Cardiac muscle cell (in vitro differentiated cells and primary cell): ENCODE data around the gene NLRP4. TPM values are rescaled to one million over a fixed set of nuclear protein-coding genes. Genes with fewer than 3 reads are reported as not detected.

ENCODE experiments used
- DNase-seq, 2 donors: peaks; one replicate each; pipeline versions ENCODE4 v3.0.0 to v3.0.0-alpha.2; 2010 to 2017; ENCODE audit warnings: low read depth in 1 of 2, low spot score in 1 of 2
- H3K27ac ChIP-seq: fragments of 200-600 bp; sonication (generic); 2 replicates; pipeline ENCODE4 v1.5.1; 2016
- H3K27me3 ChIP-seq: fragments of 200-600 bp; sonication (generic); 2 replicates; pipeline ENCODE4 v1.6.0; 2016; ENCODE audit warnings: control low read depth
- H3K36me3 ChIP-seq: fragments of 200-600 bp; sonication (generic); 2 replicates; pipeline ENCODE4 v1.5.1; 2016; ENCODE audit warnings: control low read depth
- H3K4me1 ChIP-seq: fragments of 200-600 bp; sonication (generic); 2 replicates; pipeline ENCODE4 v1.8.1; 2017; ENCODE audit warnings: low read depth, mild to moderate bottlenecking, mixed run types
- H3K4me3 ChIP-seq: fragments of 200-600 bp; sonication (generic); 2 replicates; pipeline ENCODE4 v1.5.1; 2016; ENCODE audit warnings: mild to moderate bottlenecking
- H3K9me3 ChIP-seq: fragments of 200-600 bp; sonication (generic); 2 replicates; pipeline ENCODE4 v1.5.1; 2017; ENCODE audit warnings: low read depth, mild to moderate bottlenecking, control low read depth
- CTCF ChIP-seq: IDR thresholded peaks from 2 replicates; pipeline ENCODE4 v1.5.1; 2012; ENCODE audit warnings: low read depth, mild to moderate bottlenecking, low read length
- polyA plus RNA-seq: library from polyadenylated mRNA; unstranded; fragments of >200 nt; fragmentation: Nextera tagmentation; extraction: Ambion mirVana; gene quantifications from 2 replicates; pipeline ENCODE4 v1.2.1, GENCODE V29; 2016
- total RNA-seq: library from RNA; depleted of rRNA; stranded (reverse); fragments of >200 nt; gene quantifications from 2 replicates; pipeline ENCODE4 v1.2.3, GENCODE V29; 2016

NLRP4 gene
- not detected in 2 replicates for total RNA-seq
- not detected in 2 replicates for polyA plus RNA-seq

- H3K27ac ChIP-seq: no peak within 1 kb of the TSS
- TF ChIP-seq CTCF: no peak
- H3K9me3 ChIP-seq: peaks cover 3% of the 10 kb centered on the region
- no peaks in the 10 kb centered on the region for H3K36me3 ChIP-seq
- no peaks in the 10 kb centered on the region for H3K27me3 ChIP-seq
- no peak within 1 kb of the TSS for H3K4me3 ChIP-seq
- H3K4me1 ChIP-seq: no peaks in the 10 kb centered on the region
- DNase-seq: no peak
Measured at GRCh38 chr19:55836340-55836739, at the start of gene NLRP4. Gene NLRP4 (plus strand): TSS chr19:55836540. CDS start chr19:55852081, 15,541 bp downstream.

- no peak overlapping the region for H3K4me3 ChIP-seq
- DNase-seq: no peak
- no peaks in the 10 kb centered on the region for H3K36me3 ChIP-seq
- H3K9me3 ChIP-seq: no peaks in the 10 kb centered on the region
- TF ChIP-seq CTCF: no peak
- no peaks in the 10 kb centered on the region for H3K4me1 ChIP-seq
- no peaks in the 10 kb centered on the region for H3K27me3 ChIP-seq
- no peak overlapping the region for H3K27ac ChIP-seq
Measured at GRCh38 chr19:55795021-55795420, 41.3 kb upstream of the NLRP4 start.

- no peaks in the 10 kb centered on the region for H3K4me1 ChIP-seq
- no peaks in the 10 kb centered on the region for H3K36me3 ChIP-seq
- H3K27ac ChIP-seq: no peak overlapping the region
- H3K9me3 ChIP-seq: no peaks in the 10 kb centered on the region
- TF ChIP-seq CTCF: no peak
- no peak overlapping the region for H3K4me3 ChIP-seq
- no peaks in the 10 kb centered on the region for H3K27me3 ChIP-seq
- DNase-seq: no peak
Measured at GRCh38 chr19:55801416-55801815, 34.9 kb upstream of the NLRP4 start.

GRCh38 chr19:55802281-55802680 lies 34.1 kb upstream of the NLRP4 start:
- TF ChIP-seq CTCF: no peak
- Histone ChIP-seq H3K27ac (no peak overlapping the region), H3K36me3 (no peaks in the 10 kb centered on the region), H3K27me3 (no peaks in the 10 kb centered on the region), H3K9me3 (no peaks in the 10 kb centered on the region), H3K4me3 (no peak overlapping the region), H3K4me1 (no peaks in the 10 kb centered on the region)
- DNase-seq: no peak

GRCh38 chr19:55809381-55810058 lies 26.8 kb upstream of the NLRP4 start:
- no peaks in the 10 kb centered on the region for H3K4me1 ChIP-seq
- DNase-seq: peak in 1 of 2 donors; percentile 48
- peak; percentile 11 for TF ChIP-seq CTCF
- no peaks in the 10 kb centered on the region for H3K36me3 ChIP-seq
- no peak overlapping the region for H3K27ac ChIP-seq
- H3K27me3 ChIP-seq: no peaks in the 10 kb centered on the region
- no peak overlapping the region for H3K4me3 ChIP-seq
- no peaks in the 10 kb centered on the region for H3K9me3 ChIP-seq
